ENCODE results near the gene ETS1.

GRCh38 chr11:128628325-128628673 lies 40.9 kb upstream of the ETS1 start:
- TF ChIP-seq FOXM1 (IDR thresholded peaks at IDR 0.05; ENCODE audit: borderline replicate concordance) (no peak), L3MBTL2 (conservative IDR thresholded peaks at IDR 0.05) (no peak), NFRKB (IDR thresholded peaks at IDR 0.05) (no peak), SUZ12 (IDR thresholded peaks at IDR 0.05) (no peak), BHLHE40 (IDR thresholded peaks at IDR 0.05; ENCODE audit: borderline replicate concordance) (no peak), PKNOX1 (IDR thresholded peaks at IDR 0.05) (no peak), TARDBP (IDR thresholded peaks at IDR 0.05) (no peak), HDGF (IDR thresholded peaks at IDR 0.05; ENCODE audit: borderline replicate concordance) (no peak), SP1 (IDR thresholded peaks at IDR 0.05) (no peak), ELF4 (IDR thresholded peaks at IDR 0.05) (no peak)

Measured in HEK293T (cell line).